ENCODE results near the gene ZNF598. TPM values are rescaled to one million over a fixed set of nuclear protein-coding genes. Genes with fewer than 3 reads are reported as not detected.

The ZNF598 gene
- total and polyA plus RNA-seq, 2 of the 13 experiments (the other 11 are each of a cell fraction or from before 2014, with no cell fraction given) = 13.5 to 14.2 TPM

DNA sequence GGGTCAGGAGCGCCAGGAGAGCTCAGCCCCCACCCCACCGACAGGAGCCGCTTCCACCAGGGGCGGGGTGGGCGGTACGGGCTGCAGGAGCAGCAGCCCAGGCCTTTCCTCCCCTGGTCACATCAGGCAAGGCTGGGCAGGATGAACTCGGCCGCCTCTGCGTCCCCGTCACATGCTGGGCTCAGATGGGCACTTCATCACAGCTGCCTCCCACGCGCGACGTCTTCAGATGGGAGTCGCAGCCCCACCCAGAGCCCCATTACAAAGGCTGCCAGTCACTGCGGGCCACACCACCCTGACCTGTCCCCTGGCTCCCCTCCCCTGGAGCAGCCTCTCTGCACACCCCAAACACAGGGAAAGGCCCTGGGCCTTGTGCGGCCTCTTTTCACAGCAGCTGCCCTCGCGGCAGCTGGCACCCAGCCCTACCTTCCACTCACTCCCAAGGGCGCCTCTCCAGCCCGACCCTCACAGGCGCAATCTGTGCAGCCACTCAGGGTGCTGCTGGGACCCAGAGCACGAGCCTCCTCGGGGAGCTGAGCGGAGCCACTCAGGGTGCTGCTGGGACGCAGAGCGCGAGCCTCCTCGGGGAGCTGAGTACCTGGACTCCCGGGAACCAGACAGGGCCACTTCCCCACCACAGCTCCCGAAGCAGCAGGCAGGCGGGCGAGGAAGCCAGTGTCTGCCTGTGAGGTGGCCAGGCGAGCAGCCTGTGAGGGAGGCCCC lies 4.7 kb downstream of the ZNF598 start (continued):
- TF ChIP-seq, protein P1, sequence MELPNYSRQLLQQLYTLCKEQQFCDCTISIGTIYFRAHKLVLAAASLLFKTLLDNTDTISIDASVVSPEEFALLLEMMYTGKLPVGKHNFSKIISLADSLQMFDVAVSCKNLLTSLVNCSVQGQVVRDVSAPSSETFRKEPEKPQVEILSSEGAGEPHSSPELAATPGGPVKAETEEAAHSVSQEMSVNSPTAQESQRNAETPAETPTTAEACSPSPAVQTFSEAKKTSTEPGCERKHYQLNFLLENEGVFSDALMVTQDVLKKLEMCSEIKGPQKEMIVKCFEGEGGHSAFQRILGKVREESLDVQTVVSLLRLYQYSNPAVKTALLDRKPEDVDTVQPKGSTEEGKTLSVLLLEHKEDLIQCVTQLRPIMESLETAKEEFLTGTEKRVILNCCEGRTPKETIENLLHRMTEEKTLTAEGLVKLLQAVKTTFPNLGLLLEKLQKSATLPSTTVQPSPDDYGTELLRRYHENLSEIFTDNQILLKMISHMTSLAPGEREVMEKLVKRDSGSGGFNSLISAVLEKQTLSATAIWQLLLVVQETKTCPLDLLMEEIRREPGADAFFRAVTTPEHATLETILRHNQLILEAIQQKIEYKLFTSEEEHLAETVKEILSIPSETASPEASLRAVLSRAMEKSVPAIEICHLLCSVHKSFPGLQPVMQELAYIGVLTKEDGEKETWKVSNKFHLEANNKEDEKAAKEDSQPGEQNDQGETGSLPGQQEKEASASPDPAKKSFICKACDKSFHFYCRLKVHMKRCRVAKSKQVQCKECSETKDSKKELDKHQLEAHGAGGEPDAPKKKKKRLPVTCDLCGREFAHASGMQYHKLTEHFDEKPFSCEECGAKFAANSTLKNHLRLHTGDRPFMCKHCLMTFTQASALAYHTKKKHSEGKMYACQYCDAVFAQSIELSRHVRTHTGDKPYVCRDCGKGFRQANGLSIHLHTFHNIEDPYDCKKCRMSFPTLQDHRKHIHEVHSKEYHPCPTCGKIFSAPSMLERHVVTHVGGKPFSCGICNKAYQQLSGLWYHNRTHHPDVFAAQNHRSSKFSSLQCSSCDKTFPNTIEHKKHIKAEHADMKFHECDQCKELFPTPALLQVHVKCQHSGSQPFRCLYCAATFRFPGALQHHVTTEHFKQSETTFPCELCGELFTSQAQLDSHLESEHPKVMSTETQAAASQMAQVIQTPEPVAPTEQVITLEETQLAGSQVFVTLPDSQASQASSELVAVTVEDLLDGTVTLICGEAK (IDR thresholded peaks at IDR 0.05) = no peak
- TF ChIP-seq, protein P1 (CRISPR knock-in tag; IDR thresholded peaks at IDR 0.05) = no peak
- TF ChIP-seq RBFOX2 (IDR thresholded peaks at IDR 0.05; ENCODE audit: low read depth, low read length) (peak; percentile 65), KLF15 (CRISPR knock-in tag; IDR thresholded peaks at IDR 0.05; ENCODE audit: borderline replicate concordance) (no peak), RBM39 (IDR thresholded peaks at IDR 0.05; ENCODE audit: low read depth, low read length, poor library complexity, severe bottlenecking) (no peak), TGIF2 (CRISPR knock-in tag; IDR thresholded peaks at IDR 0.05) (no peak), HNRNPUL1 (IDR thresholded peaks at IDR 0.05; ENCODE audit: low read depth, low read length) (no peak)
- TF ChIP-seq, protein P2, sequence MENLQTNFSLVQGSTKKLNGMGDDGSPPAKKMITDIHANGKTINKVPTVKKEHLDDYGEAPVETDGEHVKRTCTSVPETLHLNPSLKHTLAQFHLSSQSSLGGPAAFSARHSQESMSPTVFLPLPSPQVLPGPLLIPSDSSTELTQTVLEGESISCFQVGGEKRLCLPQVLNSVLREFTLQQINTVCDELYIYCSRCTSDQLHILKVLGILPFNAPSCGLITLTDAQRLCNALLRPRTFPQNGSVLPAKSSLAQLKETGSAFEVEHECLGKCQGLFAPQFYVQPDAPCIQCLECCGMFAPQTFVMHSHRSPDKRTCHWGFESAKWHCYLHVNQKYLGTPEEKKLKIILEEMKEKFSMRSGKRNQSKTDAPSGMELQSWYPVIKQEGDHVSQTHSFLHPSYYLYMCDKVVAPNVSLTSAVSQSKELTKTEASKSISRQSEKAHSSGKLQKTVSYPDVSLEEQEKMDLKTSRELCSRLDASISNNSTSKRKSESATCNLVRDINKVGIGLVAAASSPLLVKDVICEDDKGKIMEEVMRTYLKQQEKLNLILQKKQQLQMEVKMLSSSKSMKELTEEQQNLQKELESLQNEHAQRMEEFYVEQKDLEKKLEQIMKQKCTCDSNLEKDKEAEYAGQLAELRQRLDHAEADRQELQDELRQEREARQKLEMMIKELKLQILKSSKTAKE (CRISPR knock-in tag; IDR thresholded peaks at IDR 0.05; ENCODE audit: borderline replicate concordance) = no peak

Data from HepG2 (cell line).